Kidney (tissue), 14 donors: Measurements from ENCODE around the gene FBXL14. TPM values are rescaled to one million over a fixed set of nuclear protein-coding genes. Genes with fewer than 3 reads are reported as not detected.

Source experiments
- DNase-seq, 5 donors: peaks; one replicate each; pipeline ENCODE4 v3.0.0-alpha.2; 2013 to 2020
- FAIRE-seq: peaks from 2 replicates; lab custom pipeline; 2012; peaks lifted over from hg19 to GRCh38; lab: Jason Lieb, UNC
- H3K27ac ChIP-seq, 2 donors: one replicate each; pipeline ENCODE4 v1.7.0; 2013; ENCODE audit warnings: low read depth in 2 of 2, low read length in 2 of 2, inconsistent platforms in 1 of 2
- H3K27me3 ChIP-seq: one replicate; pipeline ENCODE4 v1.7.1; 2013; ENCODE audit warnings: low read length, inconsistent platforms; ENCODE audit not compliant: control insufficient read depth, insufficient read depth
- H3K36me3 ChIP-seq, 3 donors: one replicate each; pipeline versions ENCODE4 v1.7.0 to v1.7.1; 2013; ENCODE audit warnings: low read length in 3 of 3, control low read depth in 1 of 3, inconsistent platforms in 1 of 3; ENCODE audit not compliant: insufficient read depth in 3 of 3, control insufficient read depth in 2 of 3
- H3K4me1 ChIP-seq, 3 donors: one replicate each; pipeline versions ENCODE4 v1.7.0 to v1.7.1; 2013; ENCODE audit warnings: low read length in 3 of 3, inconsistent platforms in 1 of 3, low read depth in 1 of 3; ENCODE audit not compliant: control insufficient read depth in 2 of 3, insufficient read depth in 2 of 3
- H3K4me3 ChIP-seq, 3 donors: one replicate each; pipeline versions ENCODE4 v1.7.0 to v1.8.1; 2013; ENCODE audit warnings: low read length in 3 of 3, control low read depth in 1 of 3, inconsistent platforms in 1 of 3
- H3K9ac ChIP-seq, 3 donors: one replicate each; pipeline versions ENCODE4 v1.7.0 to v1.7.1; 2013; ENCODE audit warnings: low read length in 3 of 3, control low read depth in 1 of 3, inconsistent platforms in 1 of 3
- H3K9me3 ChIP-seq, 3 donors: one replicate each; pipeline versions ENCODE4 v1.7.0 to v1.7.1; 2013; ENCODE audit warnings: low read length in 3 of 3, control low read depth in 1 of 3, inconsistent platforms in 1 of 3; ENCODE audit not compliant: control insufficient read depth in 2 of 3, insufficient read depth in 1 of 3
- intact Hi-C: fragments of 100-400 bp; cut with DNase I; formaldehyde crosslinking; loops from one replicate; pipeline ENCODE4 v1.11.1; 2022
- polyA plus RNA-seq: library from polyadenylated mRNA; stranded (reverse); fragments of 350-450 nt; fragmentation: Illumina TruSeq; extraction: RNeasy Lipid Tissue Mini Kit (QIAGEN cat#74804); gene quantifications from one replicate; pipeline ENCODE4 v1.2.3, GENCODE V29; 2014; ENCODE audit warnings: low read depth, low replicate concordance; ENCODE audit not compliant: insufficient read depth
- total RNA-seq: library from RNA; stranded (reverse); fragmentation: NEBNext Ultra II Directional; extraction: Animal tissue kit (Norgen Biotek cat#: 25700); gene quantifications from one replicate; pipeline ENCODE4 v1.2.1, GENCODE V29; 2021
- TF ChIP-seq, protein P1 (sequence below): IDR thresholded peaks from 3 replicates; pipeline ENCODE4 v1.5.1; 2012; ENCODE audit warnings: mild to moderate bottlenecking, moderate library complexity, borderline replicate concordance; ENCODE audit not compliant: insufficient read depth; ENCODE audit errors: extremely low read depth
- donor health status: control.
- donor health status: control.
- donor health status: control.
- donor health status: control.
- donor health status: control.
- donor health status: DM: yes; HTN: yes; CAD: no.
- donor health status: Normal renal cell carcinoma (clear cell type).

FBXL14 gene
- total and polyA plus RNA-seq, 2 donors from 2014 or later: 5.3 to 17.9 TPM

- Histone ChIP-seq H3K4me1 (peaks cover 0 to 2% (median 0%) of the 10 kb centered on the region in 3 donors), H3K4me3 (no peak overlapping the region), H3K9ac (no peak overlapping the region), H3K27ac (no peak overlapping the region), H3K9me3 (no peaks in the 10 kb centered on the region), H3K27me3 (peaks cover 3% of the 10 kb centered on the region), H3K36me3 (no peaks in the 10 kb centered on the region)
- TF ChIP-seq, protein P1, sequence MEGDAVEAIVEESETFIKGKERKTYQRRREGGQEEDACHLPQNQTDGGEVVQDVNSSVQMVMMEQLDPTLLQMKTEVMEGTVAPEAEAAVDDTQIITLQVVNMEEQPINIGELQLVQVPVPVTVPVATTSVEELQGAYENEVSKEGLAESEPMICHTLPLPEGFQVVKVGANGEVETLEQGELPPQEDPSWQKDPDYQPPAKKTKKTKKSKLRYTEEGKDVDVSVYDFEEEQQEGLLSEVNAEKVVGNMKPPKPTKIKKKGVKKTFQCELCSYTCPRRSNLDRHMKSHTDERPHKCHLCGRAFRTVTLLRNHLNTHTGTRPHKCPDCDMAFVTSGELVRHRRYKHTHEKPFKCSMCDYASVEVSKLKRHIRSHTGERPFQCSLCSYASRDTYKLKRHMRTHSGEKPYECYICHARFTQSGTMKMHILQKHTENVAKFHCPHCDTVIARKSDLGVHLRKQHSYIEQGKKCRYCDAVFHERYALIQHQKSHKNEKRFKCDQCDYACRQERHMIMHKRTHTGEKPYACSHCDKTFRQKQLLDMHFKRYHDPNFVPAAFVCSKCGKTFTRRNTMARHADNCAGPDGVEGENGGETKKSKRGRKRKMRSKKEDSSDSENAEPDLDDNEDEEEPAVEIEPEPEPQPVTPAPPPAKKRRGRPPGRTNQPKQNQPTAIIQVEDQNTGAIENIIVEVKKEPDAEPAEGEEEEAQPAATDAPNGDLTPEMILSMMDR: no peak
- DNase-seq (no peak), FAIRE-seq (no peak)
- intact Hi-C loops: no loop called here
These were observed 63.7 kb downstream of the FBXL14 start for GRCh38 chr12:1530592-1531152.

DNA sequence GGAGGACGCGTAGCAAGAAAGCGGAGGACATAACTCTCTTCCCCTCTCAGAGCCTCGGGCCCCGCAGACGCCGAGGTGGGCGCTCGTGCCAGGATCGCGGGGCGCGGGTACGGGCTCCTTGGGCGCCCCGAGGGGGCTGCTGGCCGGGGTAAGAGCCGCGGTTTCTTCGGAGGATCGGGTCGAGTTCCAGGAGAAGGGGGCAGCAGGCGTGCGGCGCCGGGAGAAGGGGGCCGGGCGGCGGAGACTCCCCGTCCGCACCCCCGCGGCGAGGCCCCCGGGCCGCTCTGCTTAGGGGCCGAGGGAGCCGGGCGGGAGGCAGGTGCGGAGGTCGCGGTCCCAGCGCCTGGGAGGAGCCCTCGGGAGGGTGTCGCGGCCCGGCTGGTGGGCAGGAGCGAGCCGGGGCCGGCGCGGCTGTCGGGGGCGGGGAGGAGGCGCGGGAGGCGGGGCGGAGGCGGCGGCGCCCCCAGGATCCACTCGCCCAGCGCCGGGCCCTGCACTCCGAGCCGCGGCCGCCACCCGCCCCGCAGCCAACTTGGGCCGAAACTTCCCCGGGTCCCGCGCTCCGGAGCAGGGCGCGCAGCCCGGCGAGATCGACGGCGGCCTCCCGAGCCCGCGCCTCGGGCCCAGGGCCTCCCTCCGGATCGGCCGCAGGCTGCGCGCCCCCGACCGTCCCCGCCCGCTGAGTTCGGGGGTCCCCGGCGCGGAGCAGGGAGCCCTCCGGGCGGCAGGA, 64.4 kb downstream of the FBXL14 start:
- TF ChIP-seq, protein P1: no peak
- Histone ChIP-seq H3K27me3 (peaks cover 3% of the 10 kb centered on the region), H3K9ac (no peak overlapping the region), H3K4me3 (peak overlapping the region in 1 of 3 donors; percentile 13), H3K36me3 (no peaks in the 10 kb centered on the region), H3K9me3 (no peaks in the 10 kb centered on the region), H3K27ac (no peak overlapping the region), H3K4me1 (peaks cover 0 to 2% (median 0%) of the 10 kb centered on the region in 3 donors)
- intact Hi-C loops: no loop called here
- FAIRE-seq: no peak
- DNase-seq: peak in 3 of 5 donors; percentile 13 to 44 (median 31)

- intact Hi-C loops: no loop called here
- H3K27ac ChIP-seq: no peak overlapping the region
- no peak for FAIRE-seq
- peaks cover 3% of the 10 kb centered on the region for H3K27me3 ChIP-seq
- H3K9ac ChIP-seq: no peak overlapping the region
- TF ChIP-seq, protein P1: no peak
- DNase-seq: no peak
- H3K9me3 ChIP-seq: no peaks in the 10 kb centered on the region
- H3K36me3 ChIP-seq: no peaks in the 10 kb centered on the region
- peak overlapping the region in 1 of 3 donors; percentile 13 for H3K4me3 ChIP-seq
- H3K4me1 ChIP-seq: peaks cover 0 to 2% (median 0%) of the 10 kb centered on the region in 3 donors
These were observed 65.0 kb downstream of the FBXL14 start for GRCh38 chr12:1529228-1529861.
